ENCODE measurements around the gene BMERB1. TPM values are rescaled to one million over a fixed set of nuclear protein-coding genes. Genes with fewer than 3 reads are reported as not detected.

The BMERB1 gene
- total RNA-seq, 1 experiment from 2014 or later: 80.0 TPM

DNA sequence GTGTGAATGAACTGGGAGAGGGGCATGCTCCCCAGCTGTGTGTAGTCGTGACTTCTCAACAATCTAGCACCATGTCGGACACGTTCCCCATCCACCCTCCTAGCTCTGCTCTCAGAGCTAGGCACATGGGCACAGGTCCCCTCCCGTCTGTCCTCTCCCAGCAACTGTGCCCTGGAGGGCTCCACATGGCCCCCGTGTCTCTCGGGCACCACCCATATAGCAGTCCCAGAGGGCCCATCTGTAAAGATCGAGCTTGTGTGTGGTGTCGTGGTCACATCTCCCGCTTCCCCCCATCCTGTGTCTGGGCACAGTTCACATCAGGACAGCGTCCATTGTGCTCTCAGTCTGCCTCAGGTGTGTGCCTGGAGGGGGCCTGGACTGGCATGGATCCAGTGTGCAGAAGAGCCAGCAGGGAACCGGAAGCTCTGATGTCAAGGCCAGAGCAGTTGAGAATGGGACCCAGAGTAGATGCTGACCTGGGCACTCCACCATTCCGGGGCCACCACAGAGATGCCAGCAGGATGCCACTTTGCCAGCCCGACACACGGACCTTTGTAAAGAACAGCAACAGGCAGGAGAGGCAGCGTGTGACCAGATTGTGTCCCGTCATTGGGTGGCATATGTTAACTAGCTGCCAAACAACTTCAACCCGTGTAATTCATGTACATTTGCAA, 152.9 kb downstream of the BMERB1 start:
- H3K4me1 ChIP-seq (ENCODE audit: control insufficient read depth, insufficient read depth, low read length): peaks cover 25% of the 10 kb centered on the region

GRCh38 chr16:15592324-15592723, 157.9 kb downstream of the BMERB1 start:
- Histone ChIP-seq H3K4me3 (ENCODE audit: low read depth in 2 of 2, low read length in 2 of 2) (no peak overlapping the region), H3K36me3 (ENCODE audit: control insufficient read depth, insufficient read depth, low read length) (peaks cover 3% of the 10 kb centered on the region), H3K27me3 (ENCODE audit: control insufficient read depth, insufficient read depth, low read length) (no peaks in the 10 kb centered on the region), H3K4me1 (ENCODE audit: control insufficient read depth, insufficient read depth, low read length) (peaks cover 29% of the 10 kb centered on the region), H3K9me3 (ENCODE audit: control insufficient read depth, insufficient read depth, low read depth, low read length) (peaks cover 17% of the 10 kb centered on the region; the same call in 1 of the 2 replicates), H3K27ac (ENCODE audit: low read length) (peak overlapping the region; percentile 81)
- BruUV-seq (replicated peaks): no TSS peak
- in situ Hi-C loops (cut with HindIII; ENCODE audit: low pct_unique_long_range_greater_than_20kb, low sequenced_read_pairs) (no loop called here), intact Hi-C loops (cut with micrococcal nuclease; ENCODE audit: unreplicated experiment) (loop anchor here (5.0 to 10.0 kb wide), 2 partner anchors 50 to 158 kb away; partner anchors contain the start of genes BMERB1 and MARF1)
- TF ChIP-seq POLR2AphosphoS5 (IDR thresholded peaks at IDR 0.05; ENCODE audit: low read depth, low read length) (no peak), REST (IDR thresholded peaks at IDR 0.05; ENCODE audit: insufficient read depth in 1 of 2, low read depth in 2 of 2, low read length in 1 of 2) (no peak), SIN3A (IDR thresholded peaks at IDR 0.05; ENCODE audit: borderline replicate concordance, insufficient read depth, low read depth, low read length) (no peak), TCF7L2 (IDR thresholded peaks at IDR 0.05; ENCODE audit: low read depth, low read length) (no peak)
- TF ChIP-seq, protein P1, sequence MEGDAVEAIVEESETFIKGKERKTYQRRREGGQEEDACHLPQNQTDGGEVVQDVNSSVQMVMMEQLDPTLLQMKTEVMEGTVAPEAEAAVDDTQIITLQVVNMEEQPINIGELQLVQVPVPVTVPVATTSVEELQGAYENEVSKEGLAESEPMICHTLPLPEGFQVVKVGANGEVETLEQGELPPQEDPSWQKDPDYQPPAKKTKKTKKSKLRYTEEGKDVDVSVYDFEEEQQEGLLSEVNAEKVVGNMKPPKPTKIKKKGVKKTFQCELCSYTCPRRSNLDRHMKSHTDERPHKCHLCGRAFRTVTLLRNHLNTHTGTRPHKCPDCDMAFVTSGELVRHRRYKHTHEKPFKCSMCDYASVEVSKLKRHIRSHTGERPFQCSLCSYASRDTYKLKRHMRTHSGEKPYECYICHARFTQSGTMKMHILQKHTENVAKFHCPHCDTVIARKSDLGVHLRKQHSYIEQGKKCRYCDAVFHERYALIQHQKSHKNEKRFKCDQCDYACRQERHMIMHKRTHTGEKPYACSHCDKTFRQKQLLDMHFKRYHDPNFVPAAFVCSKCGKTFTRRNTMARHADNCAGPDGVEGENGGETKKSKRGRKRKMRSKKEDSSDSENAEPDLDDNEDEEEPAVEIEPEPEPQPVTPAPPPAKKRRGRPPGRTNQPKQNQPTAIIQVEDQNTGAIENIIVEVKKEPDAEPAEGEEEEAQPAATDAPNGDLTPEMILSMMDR (IDR thresholded peaks at IDR 0.05): no peak
- ChIA-PET CTCF (no interaction called here), POLR2A (interaction anchor here (0.5 to 0.7 kb wide), 2 partner anchors 158 to 164 kb away, joined by 4 to 9 read pairs; no protein-coding TSS in a partner anchor)
- no peak for DNase-seq (ENCODE audit: low read depth, low spot score)
- no peak for ATAC-seq

More for the DNA sequence above, 152.9 kb downstream of the BMERB1 start:
- BruUV-seq (replicated peaks): no TSS peak
- TF ChIP-seq TCF7L2 (IDR thresholded peaks at IDR 0.05; ENCODE audit: low read depth, low read length): no peak
- TF ChIP-seq REST (IDR thresholded peaks at IDR 0.05; ENCODE audit: insufficient read depth in 1 of 2, low read depth in 2 of 2, low read length in 1 of 2): no peak
- TF ChIP-seq POLR2AphosphoS5 (IDR thresholded peaks at IDR 0.05; ENCODE audit: low read depth, low read length): no peak
- TF ChIP-seq, protein P1 (IDR thresholded peaks at IDR 0.05): no peak
- no peak for TF ChIP-seq SIN3A (IDR thresholded peaks at IDR 0.05; ENCODE audit: borderline replicate concordance, insufficient read depth, low read depth, low read length)
- Histone ChIP-seq H3K9me3 (ENCODE audit: control insufficient read depth, insufficient read depth, low read depth, low read length) (peaks cover 37% of the 10 kb centered on the region), H3K27me3 (ENCODE audit: control insufficient read depth, insufficient read depth, low read length) (no peaks in the 10 kb centered on the region), H3K27ac (ENCODE audit: low read length) (peak overlapping the region; percentile 60), H3K36me3 (ENCODE audit: control insufficient read depth, insufficient read depth, low read length) (no peaks in the 10 kb centered on the region), H3K4me3 (ENCODE audit: low read depth in 2 of 2, low read length in 2 of 2) (no peak overlapping the region)
- POLR2A ChIA-PET: interaction anchor here (0.6 kb wide), 1 partner anchor 56 kb away, joined by 7 read pairs; the partner anchor contains the start of gene MARF1
- CTCF ChIA-PET: no interaction called here
- no peak for DNase-seq (ENCODE audit: low read depth, low spot score)
- ATAC-seq: no peak
- in situ Hi-C loops (cut with HindIII; ENCODE audit: low pct_unique_long_range_greater_than_20kb, low sequenced_read_pairs): no loop called here
- intact Hi-C loops (cut with micrococcal nuclease; ENCODE audit: unreplicated experiment): no loop called here
